OCI-LY3 (cell line): Measurements from ENCODE around the gene MESP2.

ENCODE experiments used
- EZH2phosphoT487 ChIP-seq: fragments of 200-600 bp; shearing (Covaris generic); IDR thresholded peaks from 2 replicates; pipeline ENCODE4 v1.6.1; 2018; ENCODE audit warnings: antibody characterized with exemption, mixed run types, low read depth
- TF ChIP-seq, protein P1 (sequence below): fragments of 200-600, 300-600 bp; sonication (generic); IDR thresholded peaks from 2 replicates; pipeline ENCODE4 v1.5.1; 2014; ENCODE audit warnings: antibody characterized with exemption, low read length, low read depth

DNA sequence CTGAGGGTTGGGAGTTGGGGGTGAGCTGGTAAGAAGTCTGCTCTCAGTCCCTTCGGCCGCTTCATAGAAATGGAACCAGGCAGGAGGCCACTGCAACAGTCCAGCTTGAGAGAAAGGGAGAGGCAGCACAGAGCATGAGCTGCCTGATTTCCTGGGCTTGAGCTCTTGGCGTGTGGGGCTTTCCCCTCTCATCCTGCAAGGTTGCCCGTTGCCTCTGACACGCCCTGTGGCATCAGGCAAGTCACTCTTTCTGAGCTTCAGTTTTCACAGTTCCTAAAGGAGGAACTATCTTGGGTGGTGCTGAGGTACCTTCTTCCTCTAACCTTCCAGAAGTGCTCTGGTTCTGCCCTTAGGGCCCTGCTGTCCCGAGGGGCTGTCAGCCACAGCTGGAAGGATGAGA is 4.9 kb downstream of the MESP2 start:
- TF ChIP-seq, protein P1, sequence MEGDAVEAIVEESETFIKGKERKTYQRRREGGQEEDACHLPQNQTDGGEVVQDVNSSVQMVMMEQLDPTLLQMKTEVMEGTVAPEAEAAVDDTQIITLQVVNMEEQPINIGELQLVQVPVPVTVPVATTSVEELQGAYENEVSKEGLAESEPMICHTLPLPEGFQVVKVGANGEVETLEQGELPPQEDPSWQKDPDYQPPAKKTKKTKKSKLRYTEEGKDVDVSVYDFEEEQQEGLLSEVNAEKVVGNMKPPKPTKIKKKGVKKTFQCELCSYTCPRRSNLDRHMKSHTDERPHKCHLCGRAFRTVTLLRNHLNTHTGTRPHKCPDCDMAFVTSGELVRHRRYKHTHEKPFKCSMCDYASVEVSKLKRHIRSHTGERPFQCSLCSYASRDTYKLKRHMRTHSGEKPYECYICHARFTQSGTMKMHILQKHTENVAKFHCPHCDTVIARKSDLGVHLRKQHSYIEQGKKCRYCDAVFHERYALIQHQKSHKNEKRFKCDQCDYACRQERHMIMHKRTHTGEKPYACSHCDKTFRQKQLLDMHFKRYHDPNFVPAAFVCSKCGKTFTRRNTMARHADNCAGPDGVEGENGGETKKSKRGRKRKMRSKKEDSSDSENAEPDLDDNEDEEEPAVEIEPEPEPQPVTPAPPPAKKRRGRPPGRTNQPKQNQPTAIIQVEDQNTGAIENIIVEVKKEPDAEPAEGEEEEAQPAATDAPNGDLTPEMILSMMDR: no peak
- TF ChIP-seq EZH2phosphoT487: no peak
